HG02610 (cell line): ENCODE data around the gene SSH2.
"Not testable (repeated sequence)": the region's sequence is repeated elsewhere in the genome, so short reads cannot be mapped to it uniquely, and the experiment has no call there.

Experiments used
- ATAC-seq: cut with Tn5 transposase; IDR thresholded peaks from one replicate; pipeline ENCODE4 v1.9.1; 2021; ENCODE audit warnings: mild to moderate bottlenecking, moderate library complexity; ENCODE audit not compliant: unreplicated experiment

The SSH2 gene

GRCh38 chr17:29874931-29875596 lies 55.0 kb downstream of the SSH2 start:
- ATAC-seq, result no peak

- ATAC-seq, result not testable (repeated sequence)
Measured at GRCh38 chr17:29874358-29874757, 55.7 kb downstream of the SSH2 start.

- no peak for ATAC-seq
Measured at GRCh38 chr17:29873476-29873875, 56.6 kb downstream of the SSH2 start.

- no peak for ATAC-seq
Measured at GRCh38 chr17:29870836-29871465, 59.1 kb downstream of the SSH2 start.

- no peak for ATAC-seq
Measured at GRCh38 chr17:29867643-29868181, 62.3 kb downstream of the SSH2 start.

- ATAC-seq, result no peak
Measured at GRCh38 chr17:29866746-29867404, 63.2 kb downstream of the SSH2 start.

- no peak for ATAC-seq
Measured at GRCh38 chr17:29864615-29865014, 65.4 kb downstream of the SSH2 start.

GRCh38 chr17:29864123-29864522 lies 65.9 kb downstream of the SSH2 start:
- not testable (repeated sequence) for ATAC-seq

- no peak for ATAC-seq
Measured at GRCh38 chr17:29862951-29863350, 67.1 kb downstream of the SSH2 start.

GRCh38 chr17:29862127-29862526 lies 67.9 kb downstream of the SSH2 start:
- ATAC-seq, result no peak

GRCh38 chr17:29859445-29859844 lies 70.6 kb downstream of the SSH2 start:
- ATAC-seq, result not testable (repeated sequence)

GRCh38 chr17:29857823-29858222 lies 72.2 kb downstream of the SSH2 start:
- ATAC-seq, result no peak

- ATAC-seq, result not testable (repeated sequence)
Measured at GRCh38 chr17:29857105-29857504, 72.9 kb downstream of the SSH2 start.

GRCh38 chr17:29855686-29856085 lies 74.3 kb downstream of the SSH2 start:
- ATAC-seq, result no peak

- ATAC-seq, result no peak
Measured at GRCh38 chr17:29848737-29849136, 81.3 kb downstream of the SSH2 start.

GRCh38 chr17:29847527-29848400 lies 82.3 kb downstream of the SSH2 start:
- no peak for ATAC-seq

GRCh38 chr17:29847118-29847517 lies 82.9 kb downstream of the SSH2 start:
- ATAC-seq, result no peak

- no peak for ATAC-seq
Measured at GRCh38 chr17:29846298-29846697, 83.7 kb downstream of the SSH2 start.

GRCh38 chr17:29844339-29845048 lies 85.5 kb downstream of the SSH2 start:
- no peak for ATAC-seq

GRCh38 chr17:29840884-29841283 lies 89.1 kb downstream of the SSH2 start:
- ATAC-seq, result no peak
